Spleen (tissue), 7 donors: ENCODE data around the gene XIRP2.

Experiments
- CTCF ChIP-seq, 11 experiments: fragments of 200-600 bp in 7 of 11; fragments of 450-650 bp in 4 of 11; sonication (generic) in 4 of 11; IDR thresholded peaks in 8 of 11; conservative IDR thresholded peaks in 3 of 11; 1 replicate in 7 of 11; 2 replicates in 4 of 11; pipeline versions ENCODE4 v1.4.0 to v1.8.0; 2016 to 2021; ENCODE audit warnings: antibody characterized with exemption in 11 of 11, inconsistent platforms in 4 of 11, mild to moderate bottlenecking in 1 of 11
- POLR2A ChIP-seq, 3 donors: fragments of 450-650 bp; IDR thresholded peaks; one replicate each; pipeline ENCODE4 v1.5.1; 2017; ENCODE audit warnings: antibody characterized with exemption in 3 of 3, mild to moderate bottlenecking in 1 of 3
- POLR2AphosphoS5 ChIP-seq, 3 donors: sonication (generic); formaldehyde crosslinking; IDR thresholded peaks; one replicate each; pipeline ENCODE4 v1.5.1; 2017; ENCODE audit warnings: antibody characterized with exemption in 3 of 3
- donor health status: DM: no; HTN: no; CAD: no; lungs with moderate emphysema.
- donor health status: DM: no; HTN: no; CAD: no.
- donor health status: DM: no; HTN: no; CAD: no.

- TF ChIP-seq POLR2A (IDR thresholded peaks at IDR 0.05) (no peak), CTCF (IDR thresholded peaks at IDR 0.05 in 8 of 11, conservative IDR thresholded peaks at IDR 0.05 in 3 of 11) (no peak), POLR2AphosphoS5 (IDR thresholded peaks at IDR 0.05) (no peak)
These were observed 7.0 kb downstream of the XIRP2 start for GRCh38 chr2:166895243-166895642.
